Transverse colon (tissue), 4 donors: ENCODE measurements around the gene PNPLA5. TPM values are rescaled to one million over a fixed set of nuclear protein-coding genes. Genes with fewer than 3 reads are reported as not detected.
A peak's percentile ranks its signal among the peaks of the same experiment; 100 is the strongest.

Experiments
- DNase-seq: peaks from one replicate; pipeline ENCODE4 v3.0.0-alpha.2; 2019
- H3K27ac ChIP-seq, 4 donors: fragments of 200-600 bp; sonication (generic); 2 replicates each; pipeline ENCODE4 v1.5.1; 2016 to 2018; ENCODE audit warnings: inconsistent platforms in 4 of 4
- H3K27me3 ChIP-seq: fragments of 200-600 bp; sonication (generic); 2 replicates; pipeline ENCODE4 v1.5.1; 2017; ENCODE audit warnings: inconsistent platforms
- H3K36me3 ChIP-seq, 4 donors: fragments of 200-600 bp; sonication (generic); 2 replicates each; pipeline ENCODE4 v1.5.1; 2017 to 2019; ENCODE audit warnings: inconsistent platforms in 4 of 4
- H3K4me1 ChIP-seq, 4 donors: fragments of 200-600 bp; sonication (generic); 2 replicates each; pipeline ENCODE4 v1.5.1; 2017 to 2020; ENCODE audit warnings: inconsistent platforms in 4 of 4
- H3K4me3 ChIP-seq, 4 donors: fragments of 200-600 bp; sonication (generic); 1 replicate in 1 of 4; 2 replicates in 3 of 4; pipeline versions ENCODE4 v1.5.1 to v1.6.1; 2017 to 2019; ENCODE audit warnings: inconsistent platforms in 4 of 4
- H3K9me3 ChIP-seq, 2 donors: fragments of 200-600 bp; sonication (generic); 2 replicates each; pipeline ENCODE4 v1.5.1; 2017 to 2019; ENCODE audit warnings: inconsistent platforms in 2 of 2
- CTCF ChIP-seq, 5 experiments: fragments of 200-600 bp in 3 of 5; fragments of 450-650 bp in 2 of 5; sonication (generic) in 3 of 5; IDR thresholded peaks; 1 replicate in 2 of 5; 2 replicates in 3 of 5; pipeline ENCODE4 v1.5.1; 2016 to 2017; ENCODE audit warnings: antibody characterized with exemption in 5 of 5, inconsistent platforms in 3 of 5, mild to moderate bottlenecking in 2 of 5, moderate library complexity in 1 of 5
- EP300 ChIP-seq: sonication (generic); formaldehyde crosslinking; IDR thresholded peaks from one replicate; pipeline ENCODE4 v1.6.1; 2017; ENCODE audit warnings: antibody characterized with exemption, low read depth
- POLR2A ChIP-seq: fragments of 450-650 bp; IDR thresholded peaks from one replicate; pipeline ENCODE4 v1.6.1; 2016; ENCODE audit warnings: antibody characterized with exemption, mild to moderate bottlenecking, moderate library complexity
- POLR2AphosphoS5 ChIP-seq, 3 donors: sonication (generic); formaldehyde crosslinking; IDR thresholded peaks; one replicate each; pipeline ENCODE4 v1.6.1; 2016; ENCODE audit warnings: antibody characterized with exemption in 3 of 3
- WGBS, 2 donors: methylation state at CpG; one replicate each; pipeline ENCODE4 v1.1.5; 2018; ENCODE audit warnings: low coverage in 1 of 2; 5-methylcytosine and 5-hydroxymethylcytosine counted together
- in situ Hi-C, 4 donors: fragments of 200-750 bp; cut with MboI; loops; one replicate each; pipeline versions ENCODE4 v1.15.0 to v1.15.1; 2017; ENCODE audit warnings: low sequenced_read_pairs in 3 of 4, low pct_ligation_motif_present in 1 of 4, low pct_unique_long_range_greater_than_20kb in 1 of 4
- intact Hi-C: fragments of 100-400 bp; cut with DNase I; formaldehyde crosslinking; loops from one replicate; pipeline ENCODE4 v1.15.1; 2023; ENCODE audit warnings: low total_unique reads
- total RNA-seq, 4 donors: library from RNA; depleted of rRNA; stranded (reverse); fragments of >200 nt; gene quantifications; one replicate each; pipeline ENCODE4 v1.1.0, GENCODE V29; 2016

Gene PNPLA5
- total RNA-seq, 4 donors from 2014 or later: not detected

GRCh38 chr22:43851058-43851978 is 40.5 kb downstream of the PNPLA5 start:
- in situ Hi-C loops (no loop called here), intact Hi-C loops (no loop called here)
- TF ChIP-seq POLR2A (no peak), POLR2AphosphoS5 (IDR thresholded peaks at IDR 0.05) (no peak), CTCF (IDR thresholded peaks at IDR 0.05) (no peak), EP300 (no peak)
- DNase-seq: no peak
- Histone ChIP-seq H3K36me3 (no peaks in the 10 kb centered on the region), H3K4me3 (no peak overlapping the region), H3K4me1 (no peaks in the 10 kb centered on the region), H3K9me3 (no peaks in the 10 kb centered on the region), H3K27me3 (peaks cover 10% of the 10 kb centered on the region), H3K27ac (no peak overlapping the region)
- 54 to 60% methylated on average over 2 to 13 of the region's 13 CpGs for WGBS, 2 donors

GRCh38 chr22:43850529-43850928 is 41.3 kb downstream of the PNPLA5 start:
- DNase-seq: no peak

GRCh38 chr22:43849731-43850130 is 42.1 kb downstream of the PNPLA5 start:
- H3K27me3 ChIP-seq: peaks cover 10% of the 10 kb centered on the region
- WGBS, 2 donors: 62 to 72% methylated on average over 3 to 13 of the region's 13 CpGs
- TF ChIP-seq CTCF (IDR thresholded peaks at IDR 0.05) (no peak), POLR2A (no peak), EP300 (no peak), POLR2AphosphoS5 (IDR thresholded peaks at IDR 0.05) (no peak)
- intact Hi-C loops (no loop called here), in situ Hi-C loops (loop anchor here in 1 of 4 donors (25.0 kb wide), 1 partner anchor 88 kb away; no protein-coding TSS in a partner anchor)
- no peak overlapping the region for H3K4me3 ChIP-seq
- H3K9me3 ChIP-seq: no peaks in the 10 kb centered on the region
- no peaks in the 10 kb centered on the region for H3K4me1 ChIP-seq
- DNase-seq: no peak
- no peaks in the 10 kb centered on the region for H3K36me3 ChIP-seq
- H3K27ac ChIP-seq: no peak overlapping the region

More at GRCh38 chr22:43850529-43850928, 41.3 kb downstream of the PNPLA5 start:
- in situ Hi-C loops (no loop called here), intact Hi-C loops (no loop called here)
- WGBS, 2 donors: 46 to 72% methylated on average over 7 to 12 of the region's 12 CpGs
- H3K9me3 ChIP-seq: no peaks in the 10 kb centered on the region
- TF ChIP-seq CTCF (IDR thresholded peaks at IDR 0.05) (no peak), EP300 (no peak), POLR2AphosphoS5 (IDR thresholded peaks at IDR 0.05) (no peak), POLR2A (no peak)
- peaks cover 10% of the 10 kb centered on the region for H3K27me3 ChIP-seq
- H3K27ac ChIP-seq: no peak overlapping the region
- no peak overlapping the region for H3K4me3 ChIP-seq
- no peaks in the 10 kb centered on the region for H3K36me3 ChIP-seq
- H3K4me1 ChIP-seq: no peaks in the 10 kb centered on the region

- Histone ChIP-seq H3K4me3 (no peak overlapping the region), H3K36me3 (no peaks in the 10 kb centered on the region), H3K9me3 (no peaks in the 10 kb centered on the region), H3K4me1 (no peaks in the 10 kb centered on the region), H3K27ac (no peak overlapping the region), H3K27me3 (peaks cover 10% of the 10 kb centered on the region)
- WGBS, 2 donors: 48% methylated on average over 15 of the region's 16 CpGs; no CpG with 5 or more reads in 1 of the 2 donors
- TF ChIP-seq POLR2A: no peak
- peak in 1 of 5 experiments; percentile 6 for TF ChIP-seq CTCF (IDR thresholded peaks at IDR 0.05)
- in situ Hi-C loops (loop anchor here in 1 of 4 donors (25.0 kb wide), 1 partner anchor 89 kb away; no protein-coding TSS in a partner anchor), intact Hi-C loops (no loop called here)
- no peak for DNase-seq
Measured at GRCh38 chr22:43848366-43849171, 43.2 kb downstream of the PNPLA5 start.
